GM12892 (cell line): ENCODE results near the gene LPIN1.
A peak's percentile ranks its signal among the peaks of the same experiment; 100 is the strongest.

Experiments
- DNase-seq: peaks from one replicate; pipeline ENCODE4 v3.0.0; 2011; ENCODE audit not compliant: insufficient read length
- FAIRE-seq: peaks from 2 replicates; lab custom pipeline; 2011; peaks lifted over from hg19 to GRCh38; lab: Jason Lieb, UNC
- POLR2A ChIP-seq: IDR thresholded peaks from 2 replicates; pipeline ENCODE4 v1.6.1; 2011; ENCODE audit warnings: low read depth, low read length, control low read depth
- POLR2AphosphoS5 ChIP-seq: IDR thresholded peaks from 2 replicates; pipeline ENCODE4 v1.6.1; 2011; ENCODE audit warnings: low read depth, low read length, control low read depth
- TAF1 ChIP-seq: IDR thresholded peaks from 2 replicates; pipeline ENCODE4 v1.6.1; 2011; ENCODE audit warnings: low read depth, mild to moderate bottlenecking, control low read depth, low read length, borderline replicate concordance

LPIN1 gene

GRCh38 chr2:11738589-11739436, 7.6 kb upstream of the LPIN1 start:
- TF ChIP-seq POLR2AphosphoS5 (no peak), POLR2A (no peak), TAF1 (no peak)

GRCh38 chr2:11740723-11741122, 5.7 kb upstream of the LPIN1 start:
- FAIRE-seq: no peak
- no peak for TF ChIP-seq TAF1
- DNase-seq: no peak

More at GRCh38 chr2:11738589-11739436, 7.6 kb upstream of the LPIN1 start:
- DNase-seq: no peak
- FAIRE-seq: no peak

DNA sequence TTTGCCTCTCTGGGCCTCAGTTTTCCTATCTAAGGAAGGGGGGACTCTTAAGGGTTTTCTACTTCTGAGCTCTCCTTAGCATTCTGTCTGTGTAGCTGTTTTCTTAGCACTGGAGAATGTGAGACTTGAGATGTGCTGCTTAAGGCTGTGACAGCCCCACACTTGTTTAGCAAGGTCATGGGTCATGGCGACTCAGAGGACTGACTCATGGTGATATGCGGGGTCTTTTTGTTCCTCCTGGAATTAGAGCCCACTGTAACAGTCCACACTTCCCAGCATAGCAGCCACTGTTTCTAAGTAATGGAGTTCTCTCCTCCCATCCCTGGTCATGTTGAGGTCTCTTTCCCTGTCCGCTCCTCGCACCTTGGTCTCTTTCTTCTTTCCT, 4.1 kb upstream of the LPIN1 start:
- DNase-seq: no peak
- TF ChIP-seq POLR2A (no peak), TAF1 (no peak), POLR2AphosphoS5 (no peak)

DNA sequence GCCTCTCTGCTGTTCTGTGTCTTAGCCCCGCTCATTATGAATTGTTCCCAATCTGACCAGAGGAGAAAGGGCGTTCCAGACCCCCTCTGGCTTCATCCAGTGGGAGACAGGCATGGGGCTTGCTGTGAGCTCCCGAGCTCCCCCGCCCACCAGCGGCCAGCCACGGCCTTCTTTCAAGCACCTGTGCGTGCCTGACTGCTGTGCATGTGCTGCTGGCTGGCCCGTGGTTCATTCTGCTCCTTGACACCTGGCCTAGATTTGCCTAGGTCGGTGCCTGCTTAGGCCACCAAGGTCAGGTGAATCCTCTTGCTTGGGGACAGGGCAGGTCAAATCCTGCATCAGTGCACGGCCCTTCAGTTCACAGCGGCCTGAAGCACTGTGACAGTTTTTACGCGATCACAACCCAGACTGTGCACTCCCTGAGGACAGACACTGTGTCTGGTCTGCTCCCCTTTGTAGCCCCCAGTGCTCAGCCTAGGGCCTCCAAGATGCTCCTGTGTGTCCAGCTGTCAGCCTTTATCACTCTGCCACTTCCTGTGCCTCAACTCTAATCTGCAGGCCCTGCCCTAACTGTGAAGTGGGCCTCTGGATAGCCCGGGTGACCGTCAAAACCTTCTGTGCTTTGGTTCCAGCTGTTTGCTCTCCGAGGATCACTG, 3.6 kb upstream of the LPIN1 start:
- no peak for DNase-seq
- no peak for FAIRE-seq
- TF ChIP-seq POLR2A: no peak
- no peak for TF ChIP-seq TAF1
- TF ChIP-seq POLR2AphosphoS5: no peak

More for the DNA sequence above, 4.1 kb upstream of the LPIN1 start:
- no peak for FAIRE-seq

GRCh38 chr2:11743366-11743765, 3.1 kb upstream of the LPIN1 start:
- FAIRE-seq: no peak
- no peak for TF ChIP-seq POLR2AphosphoS5
- TF ChIP-seq POLR2A: no peak
- no peak for TF ChIP-seq TAF1
- no peak for DNase-seq

DNA sequence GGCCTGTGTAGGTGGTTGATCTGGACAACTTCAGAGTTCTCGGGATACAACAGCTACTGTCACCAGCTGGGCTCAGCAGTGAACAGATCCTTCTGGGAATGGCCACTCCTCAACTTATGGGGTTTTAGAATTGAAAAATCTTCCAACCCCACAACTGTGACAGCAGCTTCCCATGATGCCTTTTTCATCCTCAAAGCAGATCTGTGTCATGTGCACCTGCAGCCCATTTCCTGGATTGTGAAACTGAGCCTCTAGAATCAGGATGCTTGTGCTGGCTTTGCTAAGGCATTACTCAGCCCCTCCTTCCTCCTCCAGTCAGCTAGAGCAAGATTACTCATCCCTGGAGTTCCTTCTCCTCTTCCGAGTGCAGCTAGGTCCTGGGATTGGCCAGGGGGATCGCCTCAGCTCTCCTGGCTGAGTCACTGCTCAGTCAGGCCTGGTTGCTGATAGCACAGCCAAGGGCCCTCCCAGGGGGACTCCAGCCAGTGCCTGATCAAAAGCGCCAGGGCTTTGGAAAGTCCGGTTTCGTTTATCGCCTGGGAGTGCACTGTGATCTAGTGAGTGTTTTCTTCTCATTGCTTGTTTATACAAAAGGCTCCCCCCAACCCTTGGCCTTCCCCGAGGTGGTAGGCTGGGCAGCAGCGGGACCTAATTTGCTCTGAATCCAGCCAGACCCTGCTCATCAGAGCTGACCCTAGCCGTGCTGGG, 2.4 kb upstream of the LPIN1 start:
- FAIRE-seq (no peak), DNase-seq (peak; percentile 71)
- TF ChIP-seq TAF1 (no peak), POLR2A (no peak), POLR2AphosphoS5 (no peak)

DNA sequence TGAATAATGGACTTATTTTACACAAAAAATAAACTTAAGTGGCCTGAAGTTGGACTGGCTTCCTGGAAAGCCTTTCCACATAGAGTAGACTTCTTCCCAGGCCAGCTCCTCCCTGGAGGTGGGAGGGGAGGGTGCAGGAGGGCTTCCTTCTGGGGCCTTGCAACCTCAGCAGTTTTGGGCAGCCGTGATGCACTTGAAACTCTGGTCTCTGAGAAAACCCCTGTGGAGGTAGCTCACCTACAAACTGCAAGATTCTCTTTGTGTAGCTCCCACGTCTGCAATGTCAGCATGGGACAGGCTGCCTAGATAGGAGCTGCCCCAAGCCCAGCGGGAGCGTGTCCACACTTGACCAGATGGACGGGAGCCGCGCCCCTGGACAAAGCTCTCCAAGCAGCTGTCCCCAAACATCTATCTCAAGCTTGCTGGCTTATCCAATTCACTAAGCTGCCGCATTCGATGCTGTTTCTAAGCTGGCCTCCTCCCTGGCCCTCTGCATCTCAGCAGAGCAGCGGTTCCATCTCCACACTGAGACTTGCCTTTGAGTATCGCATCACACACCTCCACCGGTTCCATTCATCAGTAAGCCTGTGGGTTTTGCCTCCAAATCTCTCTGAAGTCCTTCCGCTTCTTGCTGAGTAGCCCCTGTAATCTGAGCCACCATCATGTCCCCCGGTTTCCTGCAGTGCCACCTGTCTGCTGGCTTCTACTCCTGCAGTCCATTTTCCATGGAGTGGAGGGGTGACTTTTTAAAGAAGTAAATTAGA, 1.6 kb upstream of the LPIN1 start:
- no peak for FAIRE-seq
- DNase-seq: no peak
- TF ChIP-seq POLR2A: no peak
- no peak for TF ChIP-seq TAF1
- no peak for TF ChIP-seq POLR2AphosphoS5

DNA sequence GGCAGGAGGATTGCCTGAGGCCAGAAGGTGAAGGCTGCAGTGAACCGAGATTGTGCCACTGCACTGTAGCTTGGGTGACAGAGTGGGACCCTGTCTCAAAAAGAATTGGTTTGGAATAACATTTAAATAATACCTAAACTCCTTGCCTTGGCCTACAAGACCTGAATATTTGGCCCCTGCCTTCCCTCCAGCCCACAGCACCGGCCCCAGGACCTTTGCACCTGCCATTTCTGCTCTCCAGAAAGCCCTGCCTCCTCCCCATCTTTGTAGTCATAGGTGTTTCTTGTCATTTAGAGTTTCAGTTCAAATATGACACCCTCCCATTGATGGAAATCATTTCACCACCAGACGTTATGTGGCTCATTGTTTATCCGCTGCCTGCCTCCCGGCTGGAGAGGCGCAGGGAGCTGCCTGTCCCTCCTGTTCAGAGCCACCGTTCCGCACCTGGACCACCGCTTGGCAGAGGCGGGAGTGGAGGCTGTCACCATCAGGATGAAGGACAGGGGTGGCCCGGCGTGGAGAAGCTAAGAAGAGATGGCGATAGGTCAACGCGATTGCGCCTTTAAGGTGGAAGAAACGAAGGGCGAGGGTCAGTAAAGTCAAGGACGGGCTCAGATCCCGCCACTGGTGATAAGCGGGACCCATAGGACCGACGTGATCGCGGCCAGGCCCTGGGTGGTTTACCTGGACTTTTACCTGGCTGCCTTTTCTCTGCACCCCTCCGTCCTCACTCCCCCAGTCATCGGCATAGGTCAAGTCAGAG, 638 bp upstream of the LPIN1 start:
- TF ChIP-seq TAF1: no peak
- TF ChIP-seq POLR2AphosphoS5: no peak
- no peak for TF ChIP-seq POLR2A
- FAIRE-seq (no peak), DNase-seq (no peak)

GRCh38 chr2:11746807-11747459, 501 bp downstream of the LPIN1 start:
- TF ChIP-seq POLR2AphosphoS5 (no peak), TAF1 (no peak)
- DNase-seq: no peak
- no peak for FAIRE-seq

DNA sequence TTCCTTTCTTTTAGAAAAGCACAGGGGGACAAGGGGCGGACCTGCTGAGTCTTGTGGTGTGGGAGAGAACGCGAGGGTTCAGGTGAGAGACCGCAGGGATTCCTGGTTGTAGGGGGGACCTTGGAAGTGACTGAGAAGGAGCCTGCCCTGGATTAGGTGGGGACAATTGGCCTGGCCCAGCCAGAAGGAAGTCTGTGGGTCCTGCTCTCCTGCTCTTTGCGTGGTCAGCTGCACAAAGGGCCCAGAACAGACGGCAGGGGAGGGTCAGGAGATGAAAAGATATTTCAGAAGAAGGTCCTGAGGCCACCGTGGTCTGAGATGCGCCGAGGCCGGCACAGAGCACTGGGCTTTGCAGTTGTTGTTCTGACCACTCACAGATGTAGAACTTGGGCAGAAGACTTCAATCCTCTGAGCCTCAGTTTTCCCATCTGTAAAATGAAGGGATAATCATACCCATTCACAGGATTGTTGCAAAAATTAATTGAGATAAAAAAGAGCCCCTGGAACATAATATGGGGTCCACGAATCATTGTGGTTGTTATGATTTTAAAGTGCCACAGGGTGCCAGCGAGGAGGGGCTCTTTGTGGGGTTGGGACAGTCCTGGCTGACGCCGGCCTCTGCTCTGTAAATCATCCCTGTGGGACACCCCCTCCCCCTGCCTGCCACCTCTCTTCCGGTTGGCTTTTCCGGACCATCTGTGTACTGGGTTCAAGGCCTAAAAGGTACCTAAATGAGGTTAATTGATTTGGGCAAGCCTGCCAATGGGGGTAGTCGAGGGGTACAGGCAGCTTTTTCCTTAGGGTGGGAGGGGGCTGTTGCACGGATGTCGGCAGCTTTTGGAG, 1.8 kb downstream of the LPIN1 start:
- DNase-seq (no peak), FAIRE-seq (no peak)
- TF ChIP-seq POLR2AphosphoS5 (no peak), POLR2A (no peak), TAF1 (no peak)
